H1 (cell line): Measurements from ENCODE around the gene BEAN1. TPM values are rescaled to one million over a fixed set of nuclear protein-coding genes. Genes with fewer than 3 reads are reported as not detected.

ENCODE experiments used
- ATF3 ChIP-seq: IDR thresholded peaks from 2 replicates; pipeline ENCODE4 v1.6.1; 2011; ENCODE audit warnings: low read depth, mild to moderate bottlenecking, low read length; ENCODE audit not compliant: insufficient read depth
- polyA plus RNA-seq, 7 experiments: library from polyadenylated mRNA; depleted of rRNA in 3 of 7; stranded (reverse) in 5 of 7; unstranded in 2 of 7; fragments of >200 nt in 5 of 7; fragments of 200-250 nt in 2 of 7; gene quantifications; 1 replicate in 5 of 7; 2 replicates in 1 of 7; 4 replicates in 1 of 7; pipeline versions ENCODE4 v1.2.1 to v1.2.3, GENCODE V29; 2011 to 2013; ENCODE audit warnings: missing spikeins in 2 of 7, mixed read lengths in 2 of 7
- total RNA-seq: library from RNA; stranded (reverse); fragmentation: NEBNext Ultra II Directional; extraction: Animal tissue kit (Norgen Biotek cat#: 25700); gene quantifications from 2 replicates; pipeline ENCODE4 v1.2.1, GENCODE V29; 2021

The BEAN1 gene
- total and polyA plus RNA-seq, 2 of the 8 experiments (the other 6 are each of a cell fraction or from before 2014, with no cell fraction given): 0.08 TPM; not detected in 1

DNA sequence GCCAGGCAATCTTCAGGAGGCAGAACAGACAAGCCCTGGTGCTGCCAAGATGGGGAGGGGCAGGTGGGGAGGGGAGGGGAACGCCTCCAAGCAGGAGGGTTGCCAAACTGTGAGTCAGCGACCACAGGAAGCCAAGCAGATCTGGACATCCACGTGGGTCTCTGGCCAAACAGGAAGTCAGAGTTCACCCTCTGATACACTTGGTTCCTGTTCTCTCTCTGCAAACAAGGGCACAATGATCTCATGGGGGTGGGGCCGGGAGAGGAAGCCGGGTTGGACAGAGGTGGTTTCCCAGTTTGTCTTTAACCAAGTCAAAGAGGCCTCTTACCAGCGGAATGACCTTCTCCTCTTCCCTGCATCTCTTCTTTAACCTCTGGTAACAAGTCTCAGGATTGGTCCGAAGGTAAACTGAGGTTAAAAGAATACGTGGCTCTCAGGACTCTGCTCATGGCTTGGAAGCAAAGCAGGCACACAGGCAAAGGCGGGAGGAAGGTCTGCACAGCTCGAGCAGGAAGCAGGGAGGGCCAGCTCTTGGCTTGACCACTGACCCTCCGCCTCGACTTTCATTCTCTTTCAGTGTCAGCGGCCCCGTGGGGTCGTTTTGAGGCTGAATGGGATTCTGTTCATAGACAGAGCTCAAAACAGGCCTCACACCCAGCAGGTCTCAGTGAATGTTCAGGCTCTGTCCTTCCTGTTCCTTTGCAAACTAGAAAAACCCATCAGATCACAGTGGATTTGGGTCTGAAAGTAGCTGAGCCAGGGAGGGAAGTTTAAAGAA is 89.9 kb downstream of the BEAN1 start (continued):
- no peak for TF ChIP-seq ATF3
